ENCODE results near the gene USP43.
"Not testable (repeated sequence)": the region's sequence is repeated elsewhere in the genome, so short reads cannot be mapped to it uniquely, and the experiment has no call there.

USP43 gene, protein sequence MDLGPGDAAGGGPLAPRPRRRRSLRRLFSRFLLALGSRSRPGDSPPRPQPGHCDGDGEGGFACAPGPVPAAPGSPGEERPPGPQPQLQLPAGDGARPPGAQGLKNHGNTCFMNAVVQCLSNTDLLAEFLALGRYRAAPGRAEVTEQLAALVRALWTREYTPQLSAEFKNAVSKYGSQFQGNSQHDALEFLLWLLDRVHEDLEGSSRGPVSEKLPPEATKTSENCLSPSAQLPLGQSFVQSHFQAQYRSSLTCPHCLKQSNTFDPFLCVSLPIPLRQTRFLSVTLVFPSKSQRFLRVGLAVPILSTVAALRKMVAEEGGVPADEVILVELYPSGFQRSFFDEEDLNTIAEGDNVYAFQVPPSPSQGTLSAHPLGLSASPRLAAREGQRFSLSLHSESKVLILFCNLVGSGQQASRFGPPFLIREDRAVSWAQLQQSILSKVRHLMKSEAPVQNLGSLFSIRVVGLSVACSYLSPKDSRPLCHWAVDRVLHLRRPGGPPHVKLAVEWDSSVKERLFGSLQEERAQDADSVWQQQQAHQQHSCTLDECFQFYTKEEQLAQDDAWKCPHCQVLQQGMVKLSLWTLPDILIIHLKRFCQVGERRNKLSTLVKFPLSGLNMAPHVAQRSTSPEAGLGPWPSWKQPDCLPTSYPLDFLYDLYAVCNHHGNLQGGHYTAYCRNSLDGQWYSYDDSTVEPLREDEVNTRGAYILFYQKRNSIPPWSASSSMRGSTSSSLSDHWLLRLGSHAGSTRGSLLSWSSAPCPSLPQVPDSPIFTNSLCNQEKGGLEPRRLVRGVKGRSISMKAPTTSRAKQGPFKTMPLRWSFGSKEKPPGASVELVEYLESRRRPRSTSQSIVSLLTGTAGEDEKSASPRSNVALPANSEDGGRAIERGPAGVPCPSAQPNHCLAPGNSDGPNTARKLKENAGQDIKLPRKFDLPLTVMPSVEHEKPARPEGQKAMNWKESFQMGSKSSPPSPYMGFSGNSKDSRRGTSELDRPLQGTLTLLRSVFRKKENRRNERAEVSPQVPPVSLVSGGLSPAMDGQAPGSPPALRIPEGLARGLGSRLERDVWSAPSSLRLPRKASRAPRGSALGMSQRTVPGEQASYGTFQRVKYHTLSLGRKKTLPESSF

DNA sequence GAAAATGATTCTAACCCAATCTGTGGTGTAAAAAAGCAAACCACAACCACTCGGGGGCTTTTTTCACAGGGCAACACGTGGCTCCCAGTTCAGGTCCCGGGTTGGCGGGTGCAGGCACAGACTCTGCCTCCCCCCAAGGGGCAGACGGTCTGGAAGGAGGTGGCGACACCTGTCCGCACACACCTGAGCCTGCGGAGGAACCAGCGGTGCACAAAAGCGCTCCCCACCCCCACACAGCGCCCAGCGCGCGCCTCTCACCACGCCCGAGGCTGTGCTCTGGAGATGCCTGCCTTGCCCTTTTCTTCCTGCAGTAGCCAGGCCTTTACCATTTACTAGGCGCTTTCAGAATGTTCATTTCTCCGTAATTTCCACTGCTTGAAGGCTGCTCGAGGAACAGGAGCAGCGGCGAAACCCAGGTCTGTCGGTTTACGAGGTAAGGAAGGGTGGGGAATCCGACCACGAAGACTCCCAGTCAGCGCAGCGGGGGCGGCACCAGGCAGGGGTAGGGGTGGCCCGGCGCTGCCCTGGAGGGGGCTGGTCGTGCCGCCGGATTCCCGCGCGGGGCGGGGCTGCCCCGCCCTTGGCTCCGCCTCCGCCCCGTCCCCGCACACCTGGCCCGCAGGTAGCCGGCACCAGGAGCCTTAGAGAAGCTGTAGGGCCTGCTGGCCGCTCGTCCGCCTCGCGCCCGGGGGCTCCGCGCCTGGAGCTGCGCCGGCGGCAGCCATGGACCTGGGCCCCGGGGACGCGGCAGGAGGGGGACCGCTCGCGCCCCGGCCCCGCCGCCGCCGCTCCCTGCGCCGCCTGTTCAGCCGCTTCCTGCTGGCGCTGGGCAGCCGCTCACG, at the start of gene USP43:
Gene USP43, plus strand, starts transcription at position 608 of the 842 bp plus-strand sequence. Its CDS starts 116 bp downstream, at position 724.
- peak within 1 kb of the TSS; percentile 94 for H3K27ac ChIP-seq
- TF ChIP-seq, protein P1, sequence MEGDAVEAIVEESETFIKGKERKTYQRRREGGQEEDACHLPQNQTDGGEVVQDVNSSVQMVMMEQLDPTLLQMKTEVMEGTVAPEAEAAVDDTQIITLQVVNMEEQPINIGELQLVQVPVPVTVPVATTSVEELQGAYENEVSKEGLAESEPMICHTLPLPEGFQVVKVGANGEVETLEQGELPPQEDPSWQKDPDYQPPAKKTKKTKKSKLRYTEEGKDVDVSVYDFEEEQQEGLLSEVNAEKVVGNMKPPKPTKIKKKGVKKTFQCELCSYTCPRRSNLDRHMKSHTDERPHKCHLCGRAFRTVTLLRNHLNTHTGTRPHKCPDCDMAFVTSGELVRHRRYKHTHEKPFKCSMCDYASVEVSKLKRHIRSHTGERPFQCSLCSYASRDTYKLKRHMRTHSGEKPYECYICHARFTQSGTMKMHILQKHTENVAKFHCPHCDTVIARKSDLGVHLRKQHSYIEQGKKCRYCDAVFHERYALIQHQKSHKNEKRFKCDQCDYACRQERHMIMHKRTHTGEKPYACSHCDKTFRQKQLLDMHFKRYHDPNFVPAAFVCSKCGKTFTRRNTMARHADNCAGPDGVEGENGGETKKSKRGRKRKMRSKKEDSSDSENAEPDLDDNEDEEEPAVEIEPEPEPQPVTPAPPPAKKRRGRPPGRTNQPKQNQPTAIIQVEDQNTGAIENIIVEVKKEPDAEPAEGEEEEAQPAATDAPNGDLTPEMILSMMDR (IDR thresholded peaks at IDR 0.05): peak; percentile 13; the same call in 1 of the 2 replicates
- TF ChIP-seq ZFX (IDR thresholded peaks at IDR 0.05; ENCODE audit: borderline replicate concordance): no peak

DNA sequence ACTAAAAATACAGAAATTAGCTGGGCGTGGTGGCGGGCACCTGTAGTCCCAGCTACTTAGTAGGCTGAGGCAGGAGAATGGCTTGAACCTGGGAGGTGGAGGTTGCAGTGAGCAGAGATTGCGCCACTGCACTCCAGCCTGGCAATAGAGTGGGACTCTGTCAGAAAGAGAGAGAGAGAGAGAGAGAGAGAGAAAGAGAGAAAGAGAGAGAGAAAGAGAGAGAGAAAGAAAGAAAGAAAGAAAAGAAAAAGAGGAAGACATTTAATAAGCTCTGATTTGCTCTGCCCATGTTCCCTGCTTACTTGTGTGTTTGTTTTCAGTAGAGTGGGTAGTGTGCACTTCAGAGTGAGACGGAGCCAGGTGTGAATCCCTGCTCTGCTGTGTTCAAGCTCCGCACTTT, 47.7 kb upstream of the USP43 start:
- H3K27ac ChIP-seq: not testable (repeated sequence)

DNA sequence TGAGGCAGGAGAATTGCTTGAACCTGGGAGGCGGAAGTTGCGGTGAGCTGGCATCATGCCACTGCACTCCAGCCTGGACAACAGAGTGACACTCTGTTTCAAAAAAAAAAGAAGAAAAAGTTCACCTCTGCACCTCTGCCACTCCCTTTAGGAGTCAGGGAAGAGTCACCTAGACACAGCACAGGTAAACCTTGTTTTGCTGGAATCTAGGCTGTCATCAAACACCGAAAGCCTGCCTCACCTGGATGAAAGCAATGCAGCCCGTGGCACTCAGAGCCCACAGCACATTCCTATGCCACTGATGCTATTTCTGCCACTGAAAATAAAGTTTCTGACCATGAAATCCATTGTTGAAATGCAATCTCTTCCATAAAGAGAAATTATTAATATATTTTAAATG, 46.7 kb upstream of the USP43 start:
- TF ChIP-seq ZFX (IDR thresholded peaks at IDR 0.05; ENCODE audit: borderline replicate concordance): no peak
- TF ChIP-seq, protein P1 (IDR thresholded peaks at IDR 0.05): no peak
- H3K27ac ChIP-seq: no peak overlapping the region

DNA sequence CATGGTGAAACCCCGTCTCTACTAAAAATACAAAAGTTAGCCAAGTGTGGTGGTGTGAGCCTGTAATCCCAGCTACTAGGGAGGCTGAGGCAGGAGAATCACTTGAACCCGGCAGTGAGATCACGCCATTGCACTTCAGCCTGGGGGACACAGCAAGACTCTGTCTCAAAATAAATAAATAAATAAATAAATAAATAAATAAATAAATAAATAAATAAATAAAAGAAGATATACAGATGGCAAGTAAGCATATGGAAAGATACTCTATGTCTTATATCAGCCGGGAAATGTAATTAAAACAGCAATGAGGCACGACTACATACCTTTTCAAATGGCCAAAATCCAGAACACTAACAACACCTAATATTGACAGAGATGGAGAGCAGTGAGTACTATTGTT, 40.7 kb upstream of the USP43 start:
- H3K27ac ChIP-seq: not testable (repeated sequence)

DNA sequence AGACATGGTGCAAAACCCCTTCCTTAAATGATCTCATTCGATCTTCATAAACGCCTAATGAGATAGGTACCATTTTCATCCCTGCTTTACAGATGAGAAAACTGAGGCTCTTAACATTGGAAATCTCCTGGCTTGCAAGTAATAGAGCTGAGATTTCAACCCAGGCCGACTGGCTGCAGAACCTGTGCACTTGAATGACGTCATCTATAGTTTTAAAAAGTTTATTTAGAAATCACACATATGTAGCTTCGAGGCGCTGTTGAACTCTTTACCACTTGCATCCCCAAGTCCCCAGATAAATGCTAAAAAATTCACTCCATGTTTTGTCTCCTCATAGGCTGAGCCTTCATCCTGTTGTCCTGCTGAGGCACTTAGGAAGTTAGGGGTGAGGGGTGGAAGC, 38.9 kb upstream of the USP43 start:
- H3K27ac ChIP-seq: no peak overlapping the region
- TF ChIP-seq, protein P1 (IDR thresholded peaks at IDR 0.05): no peak
- no peak for TF ChIP-seq ZFX (IDR thresholded peaks at IDR 0.05; ENCODE audit: borderline replicate concordance)

DNA sequence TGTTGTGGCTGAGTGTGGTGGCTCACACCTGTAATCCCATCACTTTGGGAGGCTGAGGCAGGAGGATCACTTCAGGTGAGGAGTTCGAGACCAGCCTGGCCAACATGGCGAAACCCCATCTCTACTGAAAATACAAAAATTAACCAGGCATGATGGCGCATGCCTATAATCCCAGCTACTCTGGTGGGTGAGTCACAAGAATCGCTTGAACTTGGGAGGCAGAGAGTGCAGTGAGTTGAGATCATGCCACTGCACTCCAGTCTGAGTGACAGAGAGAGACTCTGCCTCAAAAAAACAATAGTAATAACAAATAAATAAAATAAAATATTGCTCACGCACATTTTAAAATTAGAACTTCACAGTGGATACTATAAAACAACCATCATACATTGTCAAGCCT, 38.3 kb upstream of the USP43 start:
- not testable (repeated sequence) for H3K27ac ChIP-seq

DNA sequence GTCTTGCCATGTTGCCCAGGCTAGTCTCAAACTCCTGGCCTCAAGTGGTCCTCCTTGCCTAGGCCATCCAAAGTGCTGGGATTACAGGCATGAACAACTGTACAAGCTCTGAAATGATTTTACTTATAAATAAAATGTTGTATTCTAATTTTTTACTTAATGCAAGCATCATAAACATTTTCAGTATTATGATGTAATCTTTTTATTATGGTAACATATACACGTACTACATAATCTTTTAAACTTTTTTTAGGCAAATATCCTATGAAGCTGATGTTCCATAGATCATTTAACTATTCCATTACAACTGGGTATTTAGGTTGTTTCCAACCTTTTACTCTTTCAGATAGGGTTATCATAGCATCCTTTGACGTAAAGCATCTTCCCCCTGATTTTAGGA, 33.8 kb upstream of the USP43 start:
- H3K27ac ChIP-seq: no peak overlapping the region
- TF ChIP-seq, protein P1 (IDR thresholded peaks at IDR 0.05): no peak
- no peak for TF ChIP-seq ZFX (IDR thresholded peaks at IDR 0.05; ENCODE audit: borderline replicate concordance)

DNA sequence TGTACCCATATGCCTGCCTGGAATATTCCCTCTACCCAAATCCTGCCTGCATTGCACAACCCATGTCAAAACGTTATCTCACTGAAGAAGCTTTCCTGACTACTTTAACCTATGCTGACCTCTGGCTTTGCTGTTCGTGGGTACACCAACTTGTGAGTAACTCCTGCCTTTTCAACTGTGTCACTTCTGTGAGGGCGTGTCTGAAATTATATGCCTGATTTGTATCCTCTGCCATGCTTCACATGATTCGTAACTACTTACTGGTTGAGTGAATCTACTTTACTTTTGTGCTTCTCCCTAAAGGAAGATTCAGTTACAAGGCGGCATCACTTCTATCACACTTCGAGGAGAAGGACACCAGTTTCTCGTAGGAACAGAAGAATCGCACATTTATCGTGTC, 33.3 kb upstream of the USP43 start:
- no peak overlapping the region for H3K27ac ChIP-seq
- TF ChIP-seq ZFX (IDR thresholded peaks at IDR 0.05; ENCODE audit: borderline replicate concordance): no peak
- TF ChIP-seq, protein P1 (IDR thresholded peaks at IDR 0.05): no peak

Data from 22Rv1 (cell line).